ENCODE data around the gene CALM1.

The CALM1 gene

DNA sequence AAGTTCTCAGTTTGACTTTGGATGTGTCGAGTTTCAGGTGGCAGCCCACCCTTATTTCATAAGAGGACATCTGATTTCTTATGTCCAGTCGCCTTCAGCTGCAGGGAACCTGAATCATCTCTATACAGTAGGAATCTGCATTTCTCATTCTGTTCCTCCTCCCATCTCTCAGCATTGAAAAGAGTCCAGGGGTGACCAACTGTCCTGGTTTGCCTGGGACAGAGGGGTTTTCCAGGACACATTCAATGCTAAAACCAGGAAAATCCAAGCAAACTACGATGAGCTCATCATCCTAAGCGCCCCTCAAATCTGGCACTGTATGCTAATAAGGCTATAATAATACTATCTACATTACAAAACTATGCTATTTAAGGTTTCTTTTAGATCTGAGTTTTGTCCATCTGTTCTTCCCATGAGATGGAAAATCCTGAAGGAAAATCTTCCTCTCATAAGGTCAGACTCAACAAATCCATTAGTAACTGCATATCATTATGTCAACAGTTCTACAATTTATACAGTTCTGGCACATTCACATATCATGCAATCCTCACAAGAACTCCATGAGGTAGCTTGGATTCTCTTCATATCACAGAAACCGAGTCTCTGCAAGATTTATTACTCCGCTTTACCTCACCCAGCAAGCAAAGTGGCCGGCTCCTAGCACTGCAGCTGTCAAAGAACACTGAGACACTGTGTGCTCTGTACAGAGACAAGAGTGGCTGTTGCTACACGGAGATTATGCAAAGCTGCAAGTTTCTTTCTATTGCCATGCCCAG is 15.6 kb upstream of the CALM1 start:
- TF ChIP-seq POLR2AphosphoS5 (IDR thresholded peaks at IDR 0.05; ENCODE audit: borderline replicate concordance, low read depth, low read length) = no peak
- no peak for TF ChIP-seq EZH2 (IDR thresholded peaks at IDR 0.05)
- no peak for TF ChIP-seq FOXP2 (optimal IDR thresholded peaks at IDR 0.05; ENCODE audit: control extremely low read depth, extremely low read length, insufficient read depth)
- DNase-seq (ENCODE audit: low read depth, low spot score) = no peak
- Histone ChIP-seq H3K27ac (no peak overlapping the region), H3K9ac (ENCODE audit: insufficient read length) (no peak overlapping the region), H3K36me3 (ENCODE audit: insufficient read depth, low read length) (no peaks in the 10 kb centered on the region), H3K9me3 (ENCODE audit: low read depth, low read length) (no peaks in the 10 kb centered on the region), H3K4me3 (no peak overlapping the region)

- TF ChIP-seq POLR2AphosphoS5 (IDR thresholded peaks at IDR 0.05; ENCODE audit: borderline replicate concordance, low read depth, low read length) = no peak
- no peak for TF ChIP-seq EZH2 (IDR thresholded peaks at IDR 0.05)
- TF ChIP-seq FOXP2 (optimal IDR thresholded peaks at IDR 0.05; ENCODE audit: control extremely low read depth, extremely low read length, insufficient read depth) = no peak
- H3K9ac ChIP-seq (ENCODE audit: insufficient read length) = peak overlapping the region; percentile 63
- no peaks in the 10 kb centered on the region for H3K36me3 ChIP-seq (ENCODE audit: insufficient read depth, low read length)
- no peak for DNase-seq (ENCODE audit: low read depth, low spot score)
- no peaks in the 10 kb centered on the region for H3K9me3 ChIP-seq (ENCODE audit: low read depth, low read length)
- H3K4me3 ChIP-seq = peak overlapping the region; percentile 73
- no peak overlapping the region for H3K27ac ChIP-seq
Measured at GRCh38 chr14:90381999-90382451, 14.8 kb upstream of the CALM1 start.

DNA sequence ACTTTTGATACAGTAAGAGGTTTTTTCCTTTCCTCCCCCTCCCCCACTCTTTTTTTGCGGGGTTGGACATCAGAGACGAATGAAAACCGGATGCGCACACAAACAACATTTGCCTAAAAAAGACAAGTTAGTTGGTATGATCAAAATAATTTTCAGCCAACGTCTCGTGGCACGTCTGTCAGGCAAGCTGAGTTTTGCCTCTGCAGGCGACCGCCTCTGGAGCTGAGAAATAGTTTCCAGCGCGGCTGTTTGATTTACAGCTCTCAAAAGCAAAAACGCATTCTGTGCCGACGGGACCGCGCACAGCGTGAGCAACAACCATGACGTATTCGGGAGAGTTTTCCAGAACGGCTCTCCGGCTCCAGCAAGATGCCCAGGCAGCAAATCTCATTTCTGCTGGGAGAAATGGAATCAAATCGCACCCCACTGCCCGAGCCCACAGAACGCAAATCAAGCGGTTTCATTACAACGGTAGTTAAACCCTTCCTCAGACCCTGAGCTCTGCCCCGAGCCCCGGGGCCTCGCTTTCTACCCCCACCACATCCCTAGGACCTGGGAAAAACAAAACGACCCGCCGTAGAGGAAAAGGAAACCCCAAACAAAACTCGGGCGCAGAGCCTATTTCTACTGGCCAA is 14.2 kb upstream of the CALM1 start:
- no peaks in the 10 kb centered on the region for H3K36me3 ChIP-seq (ENCODE audit: insufficient read depth, low read length)
- peak overlapping the region; percentile 63 for H3K9ac ChIP-seq (ENCODE audit: insufficient read length)
- no peak for DNase-seq (ENCODE audit: low read depth, low spot score)
- no peak overlapping the region for H3K27ac ChIP-seq
- no peaks in the 10 kb centered on the region for H3K9me3 ChIP-seq (ENCODE audit: low read depth, low read length)
- H3K4me3 ChIP-seq = peak overlapping the region; percentile 73
- TF ChIP-seq POLR2AphosphoS5 (IDR thresholded peaks at IDR 0.05; ENCODE audit: borderline replicate concordance, low read depth, low read length) (no peak), EZH2 (IDR thresholded peaks at IDR 0.05) (no peak), FOXP2 (optimal IDR thresholded peaks at IDR 0.05; ENCODE audit: control extremely low read depth, extremely low read length, insufficient read depth) (no peak)

GRCh38 chr14:90383126-90383730 is 13.6 kb upstream of the CALM1 start:
- Histone ChIP-seq H3K27ac (no peak overlapping the region), H3K4me3 (peak overlapping the region; percentile 73), H3K36me3 (ENCODE audit: insufficient read depth, low read length) (no peaks in the 10 kb centered on the region), H3K9me3 (ENCODE audit: low read depth, low read length) (no peaks in the 10 kb centered on the region), H3K9ac (ENCODE audit: insufficient read length) (peak overlapping the region; percentile 63)
- DNase-seq (ENCODE audit: low read depth, low spot score) = peak; percentile 70
- TF ChIP-seq FOXP2 (optimal IDR thresholded peaks at IDR 0.05; ENCODE audit: control extremely low read depth, extremely low read length, insufficient read depth) (no peak), POLR2AphosphoS5 (IDR thresholded peaks at IDR 0.05; ENCODE audit: borderline replicate concordance, low read depth, low read length) (peak; percentile 58)

- Histone ChIP-seq H3K9me3 (ENCODE audit: low read depth, low read length) (no peaks in the 10 kb centered on the region), H3K27ac (no peak overlapping the region), H3K9ac (ENCODE audit: insufficient read length) (no peak overlapping the region), H3K36me3 (ENCODE audit: insufficient read depth, low read length) (no peaks in the 10 kb centered on the region), H3K4me3 (no peak overlapping the region)
- TF ChIP-seq FOXP2 (optimal IDR thresholded peaks at IDR 0.05; ENCODE audit: control extremely low read depth, extremely low read length, insufficient read depth) (no peak), EZH2 (IDR thresholded peaks at IDR 0.05) (no peak), POLR2AphosphoS5 (IDR thresholded peaks at IDR 0.05; ENCODE audit: borderline replicate concordance, low read depth, low read length) (no peak)
- DNase-seq (ENCODE audit: low read depth, low spot score) = no peak
Measured at GRCh38 chr14:90383731-90384542, 12.9 kb upstream of the CALM1 start.

GRCh38 chr14:90384543-90384911 is 12.3 kb upstream of the CALM1 start:
- no peak overlapping the region for H3K4me3 ChIP-seq
- H3K9ac ChIP-seq (ENCODE audit: insufficient read length) = no peak overlapping the region
- no peaks in the 10 kb centered on the region for H3K9me3 ChIP-seq (ENCODE audit: low read depth, low read length)
- no peak for DNase-seq (ENCODE audit: low read depth, low spot score)
- no peak overlapping the region for H3K27ac ChIP-seq
- TF ChIP-seq FOXP2 (optimal IDR thresholded peaks at IDR 0.05; ENCODE audit: control extremely low read depth, extremely low read length, insufficient read depth) (no peak), EZH2 (IDR thresholded peaks at IDR 0.05) (no peak), POLR2AphosphoS5 (IDR thresholded peaks at IDR 0.05; ENCODE audit: borderline replicate concordance, low read depth, low read length) (no peak)
- H3K36me3 ChIP-seq (ENCODE audit: insufficient read depth, low read length) = no peaks in the 10 kb centered on the region

DNA sequence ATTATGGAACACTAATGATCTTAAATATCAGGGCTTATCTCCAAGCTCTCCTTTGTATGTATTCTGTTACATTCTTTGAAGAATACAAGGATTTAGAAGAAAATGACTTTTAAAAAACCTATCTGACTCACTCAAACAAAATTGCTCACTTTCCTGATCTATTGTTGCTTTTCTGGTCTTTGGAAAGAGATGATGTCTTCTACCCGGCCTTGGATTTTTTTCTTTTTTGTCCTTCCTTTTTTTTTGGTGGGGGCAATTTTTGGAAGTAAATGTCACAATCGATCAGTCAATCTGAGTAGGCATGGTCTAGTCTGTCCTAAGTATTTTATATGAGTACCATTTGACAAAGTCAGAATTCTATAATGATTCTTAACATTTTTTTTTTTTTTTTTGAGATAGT is 10.5 kb upstream of the CALM1 start:
- TF ChIP-seq EZH2 (IDR thresholded peaks at IDR 0.05) (no peak), POLR2AphosphoS5 (IDR thresholded peaks at IDR 0.05; ENCODE audit: borderline replicate concordance, low read depth, low read length) (no peak), FOXP2 (optimal IDR thresholded peaks at IDR 0.05; ENCODE audit: control extremely low read depth, extremely low read length, insufficient read depth) (no peak)
- Histone ChIP-seq H3K9me3 (ENCODE audit: low read depth, low read length) (no peaks in the 10 kb centered on the region), H3K27ac (no peak overlapping the region), H3K9ac (ENCODE audit: insufficient read length) (no peak overlapping the region), H3K36me3 (ENCODE audit: insufficient read depth, low read length) (no peaks in the 10 kb centered on the region), H3K4me3 (no peak overlapping the region)
- no peak for DNase-seq (ENCODE audit: low read depth, low spot score)
